Right lobe of liver (tissue), 4 donors: Measurements from ENCODE around the gene FAM135A.

ENCODE experiments used
- POLR2A ChIP-seq: fragments of 450-650 bp; IDR thresholded peaks from one replicate; pipeline ENCODE4 v1.6.1; 2017; ENCODE audit warnings: antibody characterized with exemption, mild to moderate bottlenecking
- TF ChIP-seq, protein P1 (sequence below), 4 donors: fragments of 200-600 bp in 3 of 4; fragments of 450-650 bp in 1 of 4; IDR thresholded peaks; one replicate each; pipeline versions ENCODE4 v1.5.1 to v1.8.0; 2016 to 2022; ENCODE audit warnings: antibody characterized with exemption in 4 of 4, mild to moderate bottlenecking in 2 of 4
- donor health status: DM: no; HTN: no; CAD: no.
- donor health status: DM: no; HTN: no; CAD: no.
- donor health status: DM: no; HTN: yes; CAD: no.

DNA sequence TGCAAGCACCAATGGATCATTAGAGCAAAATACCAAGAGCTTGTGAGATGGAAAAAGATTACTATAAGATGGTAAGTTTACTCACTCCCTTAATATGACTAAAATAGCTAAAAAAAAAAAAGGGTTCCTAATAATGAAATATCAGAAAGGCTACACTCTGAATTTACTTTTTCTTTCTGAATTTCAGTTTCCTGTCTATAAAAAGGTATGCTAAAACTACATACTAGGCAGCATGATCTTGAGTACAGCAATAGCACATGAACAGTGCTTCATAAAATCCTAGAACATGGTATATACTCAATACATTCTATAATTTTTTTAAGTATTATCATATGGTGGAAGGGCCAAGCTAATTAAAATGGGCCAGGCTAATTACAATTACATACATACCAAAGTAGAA lies 24.0 kb upstream of the FAM135A start:
- TF ChIP-seq POLR2A, result no peak
- TF ChIP-seq, protein P1, sequence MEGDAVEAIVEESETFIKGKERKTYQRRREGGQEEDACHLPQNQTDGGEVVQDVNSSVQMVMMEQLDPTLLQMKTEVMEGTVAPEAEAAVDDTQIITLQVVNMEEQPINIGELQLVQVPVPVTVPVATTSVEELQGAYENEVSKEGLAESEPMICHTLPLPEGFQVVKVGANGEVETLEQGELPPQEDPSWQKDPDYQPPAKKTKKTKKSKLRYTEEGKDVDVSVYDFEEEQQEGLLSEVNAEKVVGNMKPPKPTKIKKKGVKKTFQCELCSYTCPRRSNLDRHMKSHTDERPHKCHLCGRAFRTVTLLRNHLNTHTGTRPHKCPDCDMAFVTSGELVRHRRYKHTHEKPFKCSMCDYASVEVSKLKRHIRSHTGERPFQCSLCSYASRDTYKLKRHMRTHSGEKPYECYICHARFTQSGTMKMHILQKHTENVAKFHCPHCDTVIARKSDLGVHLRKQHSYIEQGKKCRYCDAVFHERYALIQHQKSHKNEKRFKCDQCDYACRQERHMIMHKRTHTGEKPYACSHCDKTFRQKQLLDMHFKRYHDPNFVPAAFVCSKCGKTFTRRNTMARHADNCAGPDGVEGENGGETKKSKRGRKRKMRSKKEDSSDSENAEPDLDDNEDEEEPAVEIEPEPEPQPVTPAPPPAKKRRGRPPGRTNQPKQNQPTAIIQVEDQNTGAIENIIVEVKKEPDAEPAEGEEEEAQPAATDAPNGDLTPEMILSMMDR (IDR thresholded peaks at IDR 0.05), result no peak
